GM21515 (cell line): ENCODE measurements around the gene NEMP2.
"Not testable (repeated sequence)": the region's sequence is repeated elsewhere in the genome, so short reads cannot be mapped to it uniquely, and the experiment has no call there.

Source experiments
- ATAC-seq: cut with Tn5 transposase; IDR thresholded peaks from one replicate; pipeline ENCODE4 v1.9.1; 2021; ENCODE audit not compliant: unreplicated experiment

Gene NEMP2

GRCh38 chr2:190494600-190495227 lies 39.8 kb downstream of the NEMP2 start:
- not testable (repeated sequence) for ATAC-seq

- no peak for ATAC-seq
Measured at GRCh38 chr2:190493095-190493494, 41.4 kb downstream of the NEMP2 start.

GRCh38 chr2:190490502-190490901 lies 44.0 kb downstream of the NEMP2 start:
- no peak for ATAC-seq

- ATAC-seq: no peak
Measured at GRCh38 chr2:190489475-190489874, 45.0 kb downstream of the NEMP2 start.

- no peak for ATAC-seq
Measured at GRCh38 chr2:190488516-190489233, 45.8 kb downstream of the NEMP2 start.

- ATAC-seq: no peak
Measured at GRCh38 chr2:190486037-190486623, 48.4 kb downstream of the NEMP2 start.

GRCh38 chr2:190482451-190482850 lies 52.1 kb downstream of the NEMP2 start:
- ATAC-seq: no peak

- ATAC-seq: no peak
Measured at GRCh38 chr2:190481339-190481738, 53.2 kb downstream of the NEMP2 start.

- no peak for ATAC-seq
Measured at GRCh38 chr2:190478572-190479195, 55.8 kb downstream of the NEMP2 start.

GRCh38 chr2:190477661-190478454 lies 56.7 kb downstream of the NEMP2 start:
- no peak for ATAC-seq

- ATAC-seq: no peak
Measured at GRCh38 chr2:190470256-190470826, 64.2 kb downstream of the NEMP2 start.

GRCh38 chr2:190469771-190470170 lies 64.8 kb downstream of the NEMP2 start:
- no peak for ATAC-seq

GRCh38 chr2:190468814-190469569 lies 65.5 kb downstream of the NEMP2 start:
- ATAC-seq: peak; percentile 60

- ATAC-seq: not testable (repeated sequence)
Measured at GRCh38 chr2:190468354-190468753, 66.2 kb downstream of the NEMP2 start.

GRCh38 chr2:190467575-190468083 lies 66.9 kb downstream of the NEMP2 start:
- ATAC-seq: no peak

GRCh38 chr2:190466819-190467446 lies 67.6 kb downstream of the NEMP2 start:
- no peak for ATAC-seq

- peak; percentile 49 for ATAC-seq
Measured at GRCh38 chr2:190465060-190465459, 69.5 kb downstream of the NEMP2 start.

- ATAC-seq: no peak
Measured at GRCh38 chr2:190462611-190463010, 71.9 kb downstream of the NEMP2 start.

GRCh38 chr2:190462181-190462580 lies 72.3 kb downstream of the NEMP2 start:
- ATAC-seq: no peak
